HepG2 (cell line): ENCODE measurements around the gene TEX35. TPM values are rescaled to one million over a fixed set of nuclear protein-coding genes. Genes with fewer than 3 reads are reported as not detected.

Experiments used
- ATAC-seq: fragments of 200-7000 bp; cut with Tn5 transposase; 3 replicates; pipeline ENCODE4 v1.9.1; 2020; ENCODE audit warnings: mild to moderate bottlenecking, moderate library complexity
- BruUV-seq: library from RNA; stranded (reverse); fragments of 400-500 nt; replicated peaks from 2 replicates; lab custom pipeline; 2021; lab: Mats Ljungman, UMichigan
- CTCF ChIA-PET: fragments of 300-600 bp; formaldehyde crosslinking; extraction: SDS; loops from one replicate; lab custom pipeline; 2021; ENCODE audit warnings: low total read pairs, inconsistent platforms, low intra/inter-chr PET ratio; lab: Yijun Ruan, JAX
- POLR2A ChIA-PET: fragments of 350-600 bp; sonication (Branson Sonifier 250); formaldehyde crosslinking; loops from one replicate; lab custom pipeline; 2020; ENCODE audit warnings: antibody characterized with exemption, inconsistent platforms; lab: Yijun Ruan, JAX
- DNase-seq: peaks from one replicate; pipeline ENCODE4 v3.0.0-alpha.2; 2015; ENCODE audit warnings: low spot score
- FAIRE-seq: peaks from 3 replicates; lab custom pipeline; 2011; peaks lifted over from hg19 to GRCh38; lab: Jason Lieb, UNC
- H2AFZ ChIP-seq: one replicate; pipeline ENCODE4 v1.6.1; 2011; ENCODE audit warnings: low read length, inconsistent platforms
- H3K27ac ChIP-seq: fragments of 300-600 bp; 3 replicates; pipeline ENCODE4 v1.8.0; 2011; ENCODE audit warnings: mixed run types, mild to moderate bottlenecking, mixed read lengths, low read length, inconsistent platforms; ENCODE audit not compliant: insufficient read depth; ENCODE audit errors: extremely low read length
- H3K27me3 ChIP-seq, 2 experiments: fragments of 200-600 bp in 1 of 2; 2 replicates in 1 of 2; 3 replicates in 1 of 2; pipeline versions ENCODE4 v1.6.0 to v1.8.0; 2011; ENCODE audit warnings: low read length in 2 of 2, mild to moderate bottlenecking in 2 of 2, moderate library complexity in 2 of 2, inconsistent platforms in 1 of 2; ENCODE audit not compliant: insufficient read depth in 2 of 2, control insufficient read depth in 1 of 2
- H3K36me3 ChIP-seq, 2 experiments: fragments of 200-600 bp in 1 of 2; replicated peaks in 1 of 2; 2 replicates in 1 of 2; 3 replicates in 1 of 2; pipeline versions ENCODE4 v1.5.1 to v1.8.0; 2011; ENCODE audit warnings: low read length in 2 of 2, inconsistent platforms in 1 of 2; ENCODE audit not compliant: insufficient read depth in 2 of 2, control insufficient read depth in 1 of 2
- H3K4me1 ChIP-seq: 2 replicates; pipeline ENCODE4 v1.5.1; 2012; ENCODE audit warnings: low read length, inconsistent platforms; ENCODE audit not compliant: insufficient read depth
- H3K4me2 ChIP-seq: 2 replicates; pipeline ENCODE4 v1.6.0; 2011; ENCODE audit warnings: low read depth, low read length, inconsistent platforms
- H3K4me3 ChIP-seq, 3 experiments: fragments of 200-600 bp in 1 of 3; sonication (generic), shearing (Covaris generic) in 1 of 3; replicated peaks in 1 of 3; 2 replicates each; pipeline ENCODE4 v1.5.1; 2011 to 2016; ENCODE audit warnings: low read length in 3 of 3, inconsistent platforms in 2 of 3, low read depth in 2 of 3, mild to moderate bottlenecking in 2 of 3, control low read depth in 1 of 3, mixed read lengths in 1 of 3; ENCODE audit not compliant: insufficient read depth in 1 of 3
- H3K79me2 ChIP-seq: one replicate; pipeline ENCODE4 v1.6.1; 2011; ENCODE audit warnings: low read length, inconsistent platforms; ENCODE audit not compliant: insufficient read depth
- H3K9ac ChIP-seq: 2 replicates; pipeline ENCODE4 v1.6.0; 2011; ENCODE audit warnings: mild to moderate bottlenecking, low read depth, low read length, inconsistent platforms; ENCODE audit not compliant: insufficient read depth
- H3K9me3 ChIP-seq: 2 replicates; pipeline ENCODE4 v1.5.1; 2012; ENCODE audit warnings: mild to moderate bottlenecking, low read length
- H4K20me1 ChIP-seq: 2 replicates; pipeline ENCODE4 v1.6.0; 2011; ENCODE audit warnings: inconsistent platforms, mild to moderate bottlenecking, low read length, moderate library complexity; ENCODE audit not compliant: insufficient read depth
- DNMT3B ChIP-seq: conservative IDR thresholded peaks from 2 replicates; pipeline ENCODE4 v1.6.1; 2016; ENCODE audit warnings: missing biosample characterization, control low read depth
- GMEB2 ChIP-seq: IDR thresholded peaks from 2 replicates; pipeline ENCODE4 v1.6.1; 2016; ENCODE audit warnings: missing biosample characterization, missing genetic modification reagents, low read depth
- HNRNPK ChIP-seq: fragments of 200-400 bp; formaldehyde crosslinking; IDR thresholded peaks from 2 replicates; pipeline ENCODE4 v1.6.1; 2018; ENCODE audit warnings: low read length, low read depth, moderate library complexity, mild to moderate bottlenecking; ENCODE audit not compliant: poor library complexity, severe bottlenecking
- NFATC3 ChIP-seq: sonication (generic); formaldehyde crosslinking; IDR thresholded peaks from 2 replicates; pipeline ENCODE4 v1.5.1; 2020; ENCODE audit warnings: mild to moderate bottlenecking, missing genetic modification reagents
- NFIC ChIP-seq: IDR thresholded peaks from 2 replicates; pipeline ENCODE4 v1.6.1; 2012; ENCODE audit warnings: mild to moderate bottlenecking, low read length, inconsistent platforms
- NKX3-1 ChIP-seq: sonication (generic); formaldehyde crosslinking; IDR thresholded peaks from 2 replicates; pipeline ENCODE4 v1.5.0; 2020; ENCODE audit warnings: missing genetic modification reagents
- NR2F2 ChIP-seq: IDR thresholded peaks from 2 replicates; pipeline ENCODE4 v1.6.1; 2012; ENCODE audit warnings: low read depth, inconsistent platforms, borderline replicate concordance
- U2AF1 ChIP-seq: fragments of 200-400 bp; formaldehyde crosslinking; optimal IDR thresholded peaks from 2 replicates; pipeline ENCODE3; 2017; ENCODE audit warnings: mild to moderate bottlenecking, low read depth, low read length
- ZNF326 ChIP-seq: sonication (generic); formaldehyde crosslinking; IDR thresholded peaks from 2 replicates; pipeline ENCODE4 v1.4.0; 2020; ENCODE audit warnings: missing genetic modification reagents, borderline replicate concordance
- ZNF687 ChIP-seq: sonication (generic); formaldehyde crosslinking; IDR thresholded peaks from 2 replicates; pipeline ENCODE4 v1.5.1; 2020; ENCODE audit warnings: mild to moderate bottlenecking, missing genetic modification reagents, moderate library complexity
- ZNF724P ChIP-seq: sonication (generic); formaldehyde crosslinking; IDR thresholded peaks from 2 replicates; pipeline ENCODE4 v1.8.0; 2022; ENCODE audit warnings: missing genetic modification reagents, borderline replicate concordance
- ZNF777 ChIP-seq: sonication (generic); formaldehyde crosslinking; IDR thresholded peaks from 2 replicates; pipeline ENCODE4 v1.4.0; 2020; ENCODE audit warnings: missing genetic modification reagents
- ZNF839 ChIP-seq: sonication (generic); formaldehyde crosslinking; IDR thresholded peaks from 2 replicates; pipeline ENCODE4 v1.4.0; 2020; ENCODE audit warnings: missing genetic modification reagents, mild to moderate bottlenecking, borderline replicate concordance
- WGBS: methylation state at CpG from one replicate; pipeline ENCODE4 v1.1.6; 2017; ENCODE audit warnings: low lambda C conversion rate; 5-methylcytosine and 5-hydroxymethylcytosine counted together
- in situ Hi-C: cut with HindIII; loops from 2 replicates; pipeline ENCODE4 v1.10.0; 2017; ENCODE audit warnings: low pct_unique_long_range_greater_than_20kb; ENCODE audit not compliant: extremely low pct_ligation_motif_present
- intact Hi-C: fragments of 100-400 bp; cut with micrococcal nuclease; formaldehyde crosslinking; loops from one replicate; pipeline ENCODE4 v1.10.0; 2022; ENCODE audit not compliant: unreplicated experiment
- polyA plus RNA-seq, 8 experiments: library from polyadenylated mRNA; depleted of rRNA in 3 of 8; stranded (reverse) in 7 of 8; unstranded in 1 of 8; fragments of >200 nt; fragmentation: Illumina TruSeq in 4 of 8; extraction: Trizol in 4 of 8; gene quantifications; 2 replicates each; pipeline versions ENCODE4 v1.2.1 to v1.2.3, GENCODE V29; 2011 to 2016; ENCODE audit warnings: low read depth in 4 of 8, missing spikeins in 1 of 8, mixed read lengths in 1 of 8; ENCODE audit not compliant: insufficient read depth in 1 of 8
- total RNA-seq, 5 experiments: library from RNA; depleted of rRNA; stranded (reverse); fragments of >200 nt; fragmentation: Illumina TruSeq; extraction: Trizol; gene quantifications; 2 replicates each; pipeline ENCODE4 v1.2.3, GENCODE V29; 2016; ENCODE audit warnings: low read depth in 1 of 5
- TF ChIP-seq, protein P1 (sequence below): fragments of 450-650 bp; IDR thresholded peaks from 2 replicates; pipeline ENCODE4 v1.6.1; 2016
- TF ChIP-seq, protein P2 (sequence below): sonication (generic); formaldehyde crosslinking; IDR thresholded peaks from 2 replicates; pipeline ENCODE4 v1.4.0; 2020; ENCODE audit warnings: missing genetic modification reagents, borderline replicate concordance

TEX35 gene
- total and polyA plus RNA-seq, 2 of the 13 experiments (the other 11 are each of a cell fraction or from before 2014, with no cell fraction given): not detected

DNA sequence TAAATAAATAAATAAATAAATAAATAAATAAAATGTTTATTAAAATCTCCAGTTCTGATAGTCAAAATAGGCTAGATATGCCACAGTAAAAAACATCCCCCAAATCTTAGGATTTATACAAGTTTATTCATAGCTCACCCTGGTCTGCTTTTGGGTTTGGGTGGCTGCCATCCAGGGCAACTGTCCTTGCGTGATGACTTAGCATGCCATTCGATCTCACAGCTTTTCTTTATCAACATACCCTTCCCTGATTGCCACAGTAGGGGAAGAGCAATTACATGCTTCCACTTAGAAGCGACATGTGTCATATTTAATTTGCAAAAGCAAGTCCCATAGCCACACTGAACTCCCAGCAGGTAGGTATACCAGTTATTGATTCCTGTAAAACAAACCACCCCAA lies 52.7 kb downstream of the TEX35 start:
- in situ Hi-C loops (no loop called here), intact Hi-C loops (no loop called here)
- ChIA-PET CTCF (no interaction called here), POLR2A (interaction anchor here (1.9 kb wide), 1 partner anchor 23 kb away, joined by 11 read pairs; no protein-coding TSS in a partner anchor)
- no peak overlapping the region for H3K9ac ChIP-seq
- 89% methylated on average over 3 of the region's 3 CpGs for WGBS
- no peaks in the 10 kb centered on the region for H4K20me1 ChIP-seq
- no peak overlapping the region for H3K4me3 ChIP-seq
- ATAC-seq (no peak), FAIRE-seq (no peak), DNase-seq (no peak)
- H3K9me3 ChIP-seq: 0 out of 2 replicates have a peak, but pooled peaks cover 6% of the 10 kb centered on the region
- no peaks in the 10 kb centered on the region for H3K27me3 ChIP-seq
- peaks cover 21% of the 10 kb centered on the region for H3K4me1 ChIP-seq
- H3K27ac ChIP-seq: no peak overlapping the region
- H3K36me3 ChIP-seq: no peaks in the 10 kb centered on the region
- H2AFZ ChIP-seq: no peak overlapping the region
- BruUV-seq: no TSS peak
- H3K79me2 ChIP-seq: no peaks in the 10 kb centered on the region
- no peak overlapping the region for H3K4me2 ChIP-seq
- TF ChIP-seq NFATC3: no peak
- no peak for TF ChIP-seq ZNF724P
- TF ChIP-seq DNMT3B (CRISPR knock-in tag): no peak
- TF ChIP-seq, protein P1, sequence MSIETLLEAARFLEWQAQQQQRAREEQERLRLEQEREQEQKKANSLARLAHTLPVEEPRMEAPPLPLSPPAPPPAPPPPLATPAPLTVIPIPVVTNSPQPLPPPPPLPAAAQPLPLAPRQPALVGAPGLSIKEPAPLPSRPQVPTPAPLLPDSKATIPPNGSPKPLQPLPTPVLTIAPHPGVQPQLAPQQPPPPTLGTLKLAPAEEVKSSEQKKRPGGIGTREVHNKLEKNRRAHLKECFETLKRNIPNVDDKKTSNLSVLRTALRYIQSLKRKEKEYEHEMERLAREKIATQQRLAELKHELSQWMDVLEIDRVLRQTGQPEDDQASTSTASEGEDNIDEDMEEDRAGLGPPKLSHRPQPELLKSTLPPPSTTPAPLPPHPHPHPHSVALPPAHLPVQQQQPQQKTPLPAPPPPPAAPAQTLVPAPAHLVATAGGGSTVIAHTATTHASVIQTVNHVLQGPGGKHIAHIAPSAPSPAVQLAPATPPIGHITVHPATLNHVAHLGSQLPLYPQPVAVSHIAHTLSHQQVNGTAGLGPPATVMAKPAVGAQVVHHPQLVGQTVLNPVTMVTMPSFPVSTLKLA: no peak
- TF ChIP-seq GMEB2: no peak
- no peak for TF ChIP-seq NFIC
- no peak for TF ChIP-seq NKX3-1
- TF ChIP-seq, protein P2, sequence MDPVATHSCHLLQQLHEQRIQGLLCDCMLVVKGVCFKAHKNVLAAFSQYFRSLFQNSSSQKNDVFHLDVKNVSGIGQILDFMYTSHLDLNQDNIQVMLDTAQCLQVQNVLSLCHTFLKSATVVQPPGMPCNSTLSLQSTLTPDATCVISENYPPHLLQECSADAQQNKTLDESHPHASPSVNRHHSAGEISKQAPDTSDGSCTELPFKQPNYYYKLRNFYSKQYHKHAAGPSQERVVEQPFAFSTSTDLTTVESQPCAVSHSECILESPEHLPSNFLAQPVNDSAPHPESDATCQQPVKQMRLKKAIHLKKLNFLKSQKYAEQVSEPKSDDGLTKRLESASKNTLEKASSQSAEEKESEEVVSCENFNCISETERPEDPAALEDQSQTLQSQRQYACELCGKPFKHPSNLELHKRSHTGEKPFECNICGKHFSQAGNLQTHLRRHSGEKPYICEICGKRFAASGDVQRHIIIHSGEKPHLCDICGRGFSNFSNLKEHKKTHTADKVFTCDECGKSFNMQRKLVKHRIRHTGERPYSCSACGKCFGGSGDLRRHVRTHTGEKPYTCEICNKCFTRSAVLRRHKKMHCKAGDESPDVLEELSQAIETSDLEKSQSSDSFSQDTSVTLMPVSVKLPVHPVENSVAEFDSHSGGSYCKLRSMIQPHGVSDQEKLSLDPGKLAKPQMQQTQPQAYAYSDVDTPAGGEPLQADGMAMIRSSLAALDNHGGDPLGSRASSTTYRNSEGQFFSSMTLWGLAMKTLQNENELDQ (CRISPR knock-in tag): no peak
- TF ChIP-seq U2AF1: no peak
- TF ChIP-seq ZNF839: no peak
- no peak for TF ChIP-seq NR2F2
- TF ChIP-seq ZNF687 (CRISPR knock-in tag): no peak
- TF ChIP-seq ZNF777 (CRISPR knock-in tag): no peak
- no peak for TF ChIP-seq ZNF326 (CRISPR knock-in tag)
- no peak for TF ChIP-seq HNRNPK
